Fibroblast of the conjunctiva (primary cell): Measurements from ENCODE around the gene TMPRSS3.
"Not testable (repeated sequence)": the region's sequence is repeated elsewhere in the genome, so short reads cannot be mapped to it uniquely, and the experiment has no call there.

Experiments used
- DNase-seq: peaks from one replicate; pipeline ENCODE4 v3.0.0-alpha.2; 2010; ENCODE audit warnings: low read depth

The TMPRSS3 gene

GRCh38 chr21:42427809-42428419 lies 32.1 kb upstream of the TMPRSS3 start:
- no peak for DNase-seq

GRCh38 chr21:42426876-42427480 lies 31.1 kb upstream of the TMPRSS3 start:
- DNase-seq: no peak

- no peak for DNase-seq
These were observed 30.6 kb upstream of the TMPRSS3 start for GRCh38 chr21:42426424-42426823.

GRCh38 chr21:42425591-42425990 lies 29.7 kb upstream of the TMPRSS3 start:
- DNase-seq: no peak

GRCh38 chr21:42424914-42425541 lies 29.2 kb upstream of the TMPRSS3 start:
- no peak for DNase-seq

- no peak for DNase-seq
These were observed 27.8 kb upstream of the TMPRSS3 start for GRCh38 chr21:42423685-42424084.

GRCh38 chr21:42423197-42423675 lies 27.4 kb upstream of the TMPRSS3 start:
- no peak for DNase-seq

- no peak for DNase-seq
These were observed 25.4 kb upstream of the TMPRSS3 start for GRCh38 chr21:42421018-42421793.

GRCh38 chr21:42419845-42420244 lies 24.0 kb upstream of the TMPRSS3 start:
- no peak for DNase-seq

- no peak for DNase-seq
These were observed 23.0 kb upstream of the TMPRSS3 start for GRCh38 chr21:42418886-42419285.

- no peak for DNase-seq
These were observed 21.7 kb upstream of the TMPRSS3 start for GRCh38 chr21:42417533-42417932.

GRCh38 chr21:42414928-42415769 lies 19.3 kb upstream of the TMPRSS3 start:
- no peak for DNase-seq

GRCh38 chr21:42414553-42414927 lies 18.7 kb upstream of the TMPRSS3 start:
- no peak for DNase-seq

- no peak for DNase-seq
These were observed 18.2 kb upstream of the TMPRSS3 start for GRCh38 chr21:42414066-42414465.

- no peak for DNase-seq
These were observed 17.6 kb upstream of the TMPRSS3 start for GRCh38 chr21:42413500-42413899.

- DNase-seq: no peak
These were observed 17.2 kb upstream of the TMPRSS3 start for GRCh38 chr21:42413093-42413492.

GRCh38 chr21:42412636-42412933 lies 16.7 kb upstream of the TMPRSS3 start:
- DNase-seq: no peak

GRCh38 chr21:42411891-42412635 lies 16.2 kb upstream of the TMPRSS3 start:
- DNase-seq: no peak

GRCh38 chr21:42411197-42411869 lies 15.5 kb upstream of the TMPRSS3 start:
- DNase-seq: no peak

- DNase-seq: no peak
These were observed 13.5 kb upstream of the TMPRSS3 start for GRCh38 chr21:42409366-42409765.

GRCh38 chr21:42408718-42409117 lies 12.9 kb upstream of the TMPRSS3 start:
- DNase-seq: not testable (repeated sequence)
